ENCODE measurements around the gene ZNF70. TPM values are rescaled to one million over a fixed set of nuclear protein-coding genes. Genes with fewer than 3 reads are reported as not detected.

The ZNF70 gene
- total RNA-seq, 4 donors from 2014 or later, result 4.1 to 7.4 (median 6.0) TPM

GRCh38 chr22:23760056-23760455 is 9.1 kb upstream of the ZNF70 start:
- Histone ChIP-seq H3K4me1 (peaks cover 0 to 17% (median 5%) of the 10 kb centered on the region in 4 donors), H3K27ac (no peak overlapping the region), H3K4me3 (no peak overlapping the region), H3K9me3 (no peaks in the 10 kb centered on the region), H3K36me3 (peaks cover 0 to 6% (median 0%) of the 10 kb centered on the region in 3 donors), H3K27me3 (no peaks in the 10 kb centered on the region)
- TF ChIP-seq CTCF (IDR thresholded peaks at IDR 0.05) (no peak), POLR2A (IDR thresholded peaks at IDR 0.05) (no peak), EP300 (IDR thresholded peaks at IDR 0.05) (no peak)
- no peak for DNase-seq (ENCODE audit: low spot score in 2 of 2)
- 86 to 90% methylated on average over 6 of the region's 6 CpGs for WGBS, 2 donors

GRCh38 chr22:23759566-23759965 is 8.7 kb upstream of the ZNF70 start:
- DNase-seq (ENCODE audit: low spot score in 2 of 2), result no peak
- Histone ChIP-seq H3K4me3 (no peak overlapping the region), H3K27ac (no peak overlapping the region), H3K9me3 (no peaks in the 10 kb centered on the region), H3K36me3 (peaks cover 0 to 1% (median 0%) of the 10 kb centered on the region in 3 donors), H3K4me1 (peaks cover 0 to 17% (median 5%) of the 10 kb centered on the region in 4 donors), H3K27me3 (no peaks in the 10 kb centered on the region)
- WGBS, 2 donors, result 84 to 93% methylated on average over 4 of the region's 4 CpGs
- TF ChIP-seq EP300 (IDR thresholded peaks at IDR 0.05), result no peak
- no peak for TF ChIP-seq POLR2A (IDR thresholded peaks at IDR 0.05)
- TF ChIP-seq CTCF (IDR thresholded peaks at IDR 0.05), result no peak

- Histone ChIP-seq H3K9me3 (no peaks in the 10 kb centered on the region), H3K4me3 (no peak overlapping the region), H3K27ac (no peak overlapping the region), H3K4me1 (peaks cover 0 to under 1% (median 0%) of the 10 kb centered on the region in 4 donors), H3K36me3 (no peaks in the 10 kb centered on the region), H3K27me3 (no peaks in the 10 kb centered on the region)
- 49 to 59% methylated on average over 4 of the region's 4 CpGs for WGBS, 2 donors
- TF ChIP-seq CTCF (IDR thresholded peaks at IDR 0.05) (no peak), POLR2A (IDR thresholded peaks at IDR 0.05) (no peak), EP300 (IDR thresholded peaks at IDR 0.05) (no peak)
- DNase-seq (ENCODE audit: low spot score in 2 of 2), result no peak
Measured at GRCh38 chr22:23756891-23757290, 6.0 kb upstream of the ZNF70 start.

- H3K9me3 ChIP-seq, result no peaks in the 10 kb centered on the region
- no peak overlapping the region for H3K4me3 ChIP-seq
- no peak for DNase-seq (ENCODE audit: low spot score in 2 of 2)
- peaks cover 0 to 8% (median 0%) of the 10 kb centered on the region in 4 donors for H3K4me1 ChIP-seq
- H3K27ac ChIP-seq, result no peak overlapping the region
- no peaks in the 10 kb centered on the region for H3K36me3 ChIP-seq
- no peak for TF ChIP-seq EP300 (IDR thresholded peaks at IDR 0.05)
- TF ChIP-seq POLR2A (IDR thresholded peaks at IDR 0.05), result no peak
- no peak for TF ChIP-seq CTCF (IDR thresholded peaks at IDR 0.05)
- no peaks in the 10 kb centered on the region for H3K27me3 ChIP-seq
- WGBS, 2 donors, result 82 to 90% methylated on average over 8 of the region's 8 CpGs
Measured at GRCh38 chr22:23755711-23756110, 4.8 kb upstream of the ZNF70 start.

GRCh38 chr22:23754980-23755636 is 4.2 kb upstream of the ZNF70 start:
- Histone ChIP-seq H3K36me3 (no peaks in the 10 kb centered on the region), H3K27me3 (no peaks in the 10 kb centered on the region), H3K27ac (no peak overlapping the region), H3K9me3 (no peaks in the 10 kb centered on the region), H3K4me1 (peaks cover 0 to 14% (median 3%) of the 10 kb centered on the region in 4 donors), H3K4me3 (no peak overlapping the region)
- no peak for TF ChIP-seq CTCF (IDR thresholded peaks at IDR 0.05)
- no peak for TF ChIP-seq POLR2A (IDR thresholded peaks at IDR 0.05)
- TF ChIP-seq EP300 (IDR thresholded peaks at IDR 0.05), result no peak
- WGBS, 2 donors, result 67 to 73% methylated on average over 6 of the region's 6 CpGs
- no peak for DNase-seq (ENCODE audit: low spot score in 2 of 2)

Data from tibial nerve (tissue), 4 donors.